NCI-H526 (cell line): Measurements from ENCODE around the gene GABRG2.
"Not testable (repeated sequence)": the region's sequence is repeated elsewhere in the genome, so short reads cannot be mapped to it uniquely, and the experiment has no call there.

Source experiments
- DNase-seq, 2 experiments: peaks; one replicate each; lab custom pipeline; 2025; lab: John Stamatoyannopoulos, UW

The GABRG2 gene

DNA sequence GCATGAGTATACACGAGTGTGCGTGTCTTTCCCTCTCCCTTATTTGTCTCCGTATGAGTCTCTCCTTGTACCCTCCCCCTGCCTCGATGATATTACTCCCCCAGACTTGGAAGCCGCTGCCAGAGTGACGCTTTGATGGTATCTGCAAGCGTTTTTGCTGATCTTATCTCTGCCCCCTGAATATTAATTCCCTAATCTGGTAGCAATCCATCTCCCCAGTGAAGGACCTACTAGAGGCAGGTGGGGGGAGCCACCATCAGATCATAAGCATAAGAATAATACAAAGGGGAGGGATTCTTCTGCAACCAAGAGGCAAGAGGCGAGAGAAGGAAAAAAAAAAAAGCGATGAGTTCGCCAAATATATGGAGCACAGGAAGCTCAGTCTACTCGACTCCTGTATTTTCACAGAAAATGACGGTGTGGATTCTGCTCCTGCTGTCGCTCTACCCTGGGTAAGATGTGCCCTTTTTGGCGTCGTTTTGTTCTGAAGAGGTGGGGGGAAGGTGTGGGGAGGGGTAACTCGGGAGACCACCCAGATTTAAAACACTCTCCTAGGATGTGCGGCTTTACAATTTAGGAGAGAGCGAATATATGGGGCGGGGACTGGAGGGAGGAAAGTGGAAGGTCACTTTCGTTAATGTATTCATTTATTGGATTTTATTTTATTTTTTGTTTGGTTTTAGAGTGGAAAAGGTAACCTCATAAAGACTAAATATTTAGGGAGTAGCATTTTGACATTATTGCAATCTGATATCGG lies at the start of gene GABRG2:
Gene GABRG2 (plus strand): TSS at position 119 of the 757 bp plus-strand sequence. CDS start 227 bp downstream, at position 346.
- no peak for DNase-seq

DNA sequence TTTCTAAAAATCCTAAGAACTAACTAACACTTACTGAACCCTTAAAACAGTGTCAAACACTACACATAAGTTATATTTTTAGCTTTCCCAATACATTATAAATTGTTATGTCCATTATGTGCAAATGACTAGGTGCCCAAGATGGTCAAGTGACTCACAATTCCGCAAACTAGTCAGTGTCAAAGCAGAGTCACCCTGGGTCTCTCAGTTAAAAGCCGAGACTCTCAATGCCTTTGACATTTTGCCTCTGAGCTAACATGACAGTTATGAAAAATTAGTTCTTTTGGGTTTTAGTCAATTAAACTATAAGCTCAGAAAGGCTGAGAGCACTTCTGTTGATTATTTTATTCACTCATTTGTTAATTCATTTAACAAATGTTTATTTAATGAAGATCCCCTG lies 42.3 kb upstream of the GABRG2 start:
- DNase-seq, result no peak

- no peak for DNase-seq
These were observed 40.8 kb upstream of the GABRG2 start for GRCh38 chr5:162026803-162027202.

DNA sequence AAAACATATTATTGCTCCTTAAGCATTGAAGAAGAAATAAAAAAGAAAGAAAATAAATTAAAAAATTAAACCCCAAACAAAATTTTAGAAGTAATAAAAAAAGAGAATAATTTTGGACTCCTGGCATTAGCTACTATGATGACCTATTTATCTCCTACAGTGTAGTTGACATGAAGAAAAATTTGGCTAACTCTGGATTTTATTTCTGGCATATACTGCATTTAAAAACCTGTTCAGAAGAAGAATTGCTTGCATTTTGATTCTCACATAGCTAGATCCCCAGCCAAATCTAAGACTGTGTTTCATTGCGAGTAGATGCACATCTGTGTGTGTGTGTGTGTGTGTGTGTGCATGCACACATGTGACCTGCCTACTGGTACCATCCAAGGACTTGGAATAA lies 30.1 kb upstream of the GABRG2 start:
- no peak for DNase-seq

DNA sequence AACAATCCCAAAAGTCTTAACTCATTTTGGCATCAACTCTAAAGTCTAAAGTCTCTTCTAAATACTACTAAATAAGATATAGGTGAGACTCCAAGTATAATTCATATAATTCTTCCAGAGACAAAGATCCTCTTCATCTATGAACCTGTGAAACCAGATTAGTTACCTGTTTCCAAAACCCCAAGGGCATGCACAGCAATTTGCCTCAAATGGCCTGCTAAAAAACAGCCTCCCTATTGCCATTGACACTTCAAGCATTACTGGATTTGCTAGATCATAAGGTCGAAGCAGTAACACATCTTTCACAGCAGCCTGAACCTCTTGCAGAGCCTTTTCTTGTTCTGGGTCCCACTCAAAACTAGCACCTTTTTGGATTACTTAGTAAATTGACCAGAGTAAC lies 20.3 kb upstream of the GABRG2 start:
- no peak for DNase-seq

GRCh38 chr5:162052676-162053075 lies 14.9 kb upstream of the GABRG2 start:
- no peak for DNase-seq

GRCh38 chr5:162055095-162055494 lies 12.5 kb upstream of the GABRG2 start:
- DNase-seq, result not testable (repeated sequence)

- DNase-seq, result no peak
These were observed 411 bp upstream of the GABRG2 start for GRCh38 chr5:162067162-162067561.

DNA sequence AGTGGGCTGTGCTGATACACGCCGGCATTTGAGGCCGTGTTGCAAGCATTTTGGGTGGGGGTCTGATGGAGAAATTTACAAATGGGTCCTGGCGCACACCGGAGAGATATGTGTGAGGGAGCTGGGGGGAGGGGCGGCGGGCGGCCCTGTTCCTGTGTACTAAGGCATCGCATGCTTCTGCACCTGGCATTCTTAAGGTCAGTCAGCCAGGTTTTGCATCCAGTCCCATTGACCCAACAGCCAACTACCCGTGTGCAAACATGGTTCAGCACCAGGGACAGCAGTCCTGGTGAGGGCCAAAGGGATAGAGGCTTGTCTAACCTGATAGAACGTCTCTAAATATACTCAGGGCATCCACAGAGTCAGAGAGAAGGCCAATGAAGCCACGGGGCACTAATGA lies 839 bp downstream of the GABRG2 start:
- no peak for DNase-seq

- DNase-seq, result no peak
These were observed 1.4 kb downstream of the GABRG2 start for GRCh38 chr5:162068936-162069335.

- DNase-seq, result no peak
These were observed 11.2 kb downstream of the GABRG2 start for GRCh38 chr5:162078805-162079204.

DNA sequence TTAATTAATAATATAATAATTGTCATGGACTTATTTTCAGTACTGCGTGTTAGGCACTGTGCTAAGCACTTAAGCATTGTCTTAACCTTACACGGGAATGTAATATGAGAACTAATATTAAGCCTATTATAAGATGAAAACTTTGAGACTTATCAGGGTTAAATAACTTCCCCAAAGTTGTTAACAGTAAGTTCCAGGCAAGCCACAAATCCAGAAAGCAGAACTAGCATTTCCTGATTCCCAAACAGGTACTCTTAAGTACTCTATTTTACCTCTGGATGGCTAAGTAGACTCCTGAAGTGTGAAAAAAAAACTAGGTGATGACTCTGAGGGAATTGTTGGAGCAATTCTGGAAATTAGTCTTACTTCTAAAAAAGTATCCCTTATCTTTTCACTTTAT lies 23.8 kb downstream of the GABRG2 start:
- DNase-seq, result no peak

DNA sequence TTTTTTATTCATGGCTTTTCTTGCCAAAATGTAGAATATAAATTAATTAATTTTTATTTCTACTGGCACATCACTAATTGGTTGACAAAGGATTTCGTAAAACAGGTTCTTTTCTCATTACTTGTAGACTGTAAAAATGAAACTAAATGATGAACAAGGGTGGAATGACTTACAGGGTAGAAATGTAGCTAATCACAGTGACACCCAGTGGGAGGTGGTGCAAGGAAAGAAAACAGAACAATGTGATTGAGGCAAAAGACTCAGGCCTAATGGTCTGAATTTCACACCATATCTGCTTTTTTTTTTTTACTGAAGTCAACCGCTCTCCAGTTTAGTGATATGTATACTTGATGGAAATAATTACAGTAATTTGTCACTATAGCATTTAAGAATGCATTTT lies 28.9 kb downstream of the GABRG2 start:
- DNase-seq, result no peak

GRCh38 chr5:162107591-162107990 lies 40.0 kb downstream of the GABRG2 start:
- DNase-seq, result no peak

- DNase-seq, result no peak
These were observed 52.2 kb downstream of the GABRG2 start for GRCh38 chr5:162119801-162120200.

DNA sequence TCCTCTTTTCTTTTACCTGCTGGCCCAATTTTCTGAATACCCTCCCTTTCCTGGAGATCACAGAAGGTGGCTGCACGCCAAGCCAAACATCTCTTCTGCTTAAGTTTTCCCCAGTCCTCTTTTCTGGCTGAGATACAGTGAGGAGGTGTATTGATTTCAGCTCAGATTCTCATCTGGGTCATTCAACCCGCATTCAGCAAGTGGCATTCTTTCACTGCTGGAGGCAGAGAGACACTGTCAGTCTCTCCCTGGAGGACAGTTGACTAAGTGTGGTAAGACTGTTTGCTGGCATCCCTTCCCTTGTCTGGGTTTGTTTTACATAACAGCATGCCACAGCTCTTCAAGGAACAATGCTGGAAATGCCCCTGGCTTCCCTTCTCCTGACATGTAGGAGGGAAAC lies 60.5 kb downstream of the GABRG2 start:
- no peak for DNase-seq

DNA sequence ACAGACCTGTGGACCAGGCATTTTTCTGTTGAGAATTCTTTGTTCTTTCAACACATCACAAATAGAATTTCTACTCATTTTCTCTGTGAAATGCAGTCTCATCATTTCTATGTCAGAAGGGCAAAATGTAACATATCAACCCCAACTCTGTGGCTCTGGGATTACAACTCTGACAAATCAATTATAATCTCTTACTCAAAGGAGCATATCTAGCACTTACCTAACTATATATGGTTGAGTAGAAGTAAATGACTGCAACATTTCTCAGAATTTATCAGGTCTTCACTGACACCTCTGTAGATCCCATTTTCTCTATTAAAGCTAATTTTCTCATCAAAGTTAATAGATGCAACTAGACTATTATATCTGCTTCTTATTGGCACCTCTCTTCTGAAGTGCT lies 64.8 kb downstream of the GABRG2 start:
- no peak for DNase-seq

- no peak for DNase-seq
These were observed 71.6 kb downstream of the GABRG2 start for GRCh38 chr5:162139190-162139589.

GRCh38 chr5:162154242-162154641 lies 86.7 kb downstream of the GABRG2 start:
- no peak for DNase-seq

DNA sequence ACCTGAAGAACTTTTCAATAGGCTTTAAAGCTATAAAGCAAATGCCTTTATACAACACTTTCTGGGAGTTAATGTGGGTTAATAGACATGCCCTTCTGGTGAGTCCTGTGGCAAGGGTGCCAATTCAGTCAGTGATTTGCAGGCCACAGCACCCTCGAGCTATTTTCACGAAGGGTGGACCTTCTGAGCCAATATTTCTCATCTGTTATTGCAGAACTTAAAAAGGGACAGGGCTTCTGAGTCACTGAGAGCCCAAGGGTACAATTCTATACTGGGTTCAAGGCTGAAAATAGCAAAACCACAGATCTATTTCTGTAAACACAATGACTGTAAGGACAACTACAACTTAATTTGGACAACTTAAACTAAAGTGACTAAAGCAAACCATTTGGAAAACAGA lies 92.8 kb downstream of the GABRG2 start:
- no peak for DNase-seq

DNA sequence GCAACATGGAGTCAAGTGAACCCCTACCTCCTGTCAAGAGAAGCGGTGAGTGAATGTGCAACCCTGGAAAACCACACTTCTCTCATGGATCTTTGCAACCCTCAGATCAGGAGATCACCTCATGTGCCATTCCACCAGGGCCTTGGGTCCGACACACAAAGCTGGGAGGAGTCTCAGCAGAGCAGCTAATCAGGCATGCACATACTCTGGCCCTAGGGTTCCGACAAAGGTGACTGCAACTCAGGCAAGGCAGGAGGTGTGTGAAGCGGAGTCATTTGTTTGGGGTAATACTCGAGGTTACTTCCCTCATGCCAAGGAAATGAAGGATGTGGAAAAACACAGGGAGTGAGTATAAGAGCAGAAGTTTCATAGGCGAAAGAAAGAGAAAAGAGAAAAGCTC lies 96.1 kb downstream of the GABRG2 start:
- no peak for DNase-seq

DNA sequence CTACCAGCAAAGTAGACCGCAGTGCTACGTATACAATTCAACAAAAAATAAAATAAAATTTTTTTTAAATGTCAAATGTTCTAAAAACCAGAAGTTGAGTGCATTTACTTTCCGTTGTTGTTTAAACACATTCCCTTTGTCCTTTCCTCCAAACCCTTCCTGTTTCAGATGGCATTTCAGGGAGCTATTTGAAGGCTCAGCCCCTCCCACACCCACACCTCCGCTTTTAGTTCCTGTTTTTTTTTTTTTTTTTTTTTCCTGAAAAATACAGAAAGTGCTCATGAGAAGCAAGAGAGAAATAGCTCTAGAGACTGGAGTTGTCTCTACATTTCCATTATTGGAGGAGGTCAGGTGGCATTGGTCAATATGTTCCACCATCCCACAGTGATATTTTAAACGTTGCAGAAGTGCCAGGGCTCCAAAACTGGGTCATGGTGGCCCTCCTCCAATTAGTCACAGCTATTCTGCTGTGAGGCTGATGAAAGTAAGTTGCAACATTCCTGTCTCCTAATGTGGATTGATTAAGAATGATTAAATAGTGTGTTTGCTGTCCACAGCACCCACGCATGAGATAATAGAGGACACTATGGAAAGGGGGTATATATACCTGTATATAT lies 106.9 kb downstream of the GABRG2 start:
- DNase-seq, result no peak

DNA sequence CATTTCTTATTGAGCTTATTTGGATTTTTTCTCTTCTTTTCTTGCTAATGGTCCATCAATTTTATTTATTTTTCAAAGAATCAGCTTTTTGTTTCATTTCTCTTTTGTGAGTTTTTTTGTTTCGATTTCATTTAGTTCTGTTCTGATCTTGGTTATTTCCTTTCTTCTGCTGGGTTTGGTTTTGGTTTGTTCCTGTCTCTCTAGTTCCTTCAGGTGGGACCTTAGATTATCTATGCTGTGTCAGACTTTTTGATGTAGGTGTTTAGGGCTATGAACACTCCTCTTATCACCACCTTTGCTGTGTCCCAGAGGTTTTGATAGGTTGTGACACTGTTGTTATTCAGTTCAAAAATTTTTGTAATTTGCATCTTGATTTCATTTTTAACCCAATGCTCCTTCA lies 119.8 kb downstream of the GABRG2 start:
- DNase-seq, result no peak

DNA sequence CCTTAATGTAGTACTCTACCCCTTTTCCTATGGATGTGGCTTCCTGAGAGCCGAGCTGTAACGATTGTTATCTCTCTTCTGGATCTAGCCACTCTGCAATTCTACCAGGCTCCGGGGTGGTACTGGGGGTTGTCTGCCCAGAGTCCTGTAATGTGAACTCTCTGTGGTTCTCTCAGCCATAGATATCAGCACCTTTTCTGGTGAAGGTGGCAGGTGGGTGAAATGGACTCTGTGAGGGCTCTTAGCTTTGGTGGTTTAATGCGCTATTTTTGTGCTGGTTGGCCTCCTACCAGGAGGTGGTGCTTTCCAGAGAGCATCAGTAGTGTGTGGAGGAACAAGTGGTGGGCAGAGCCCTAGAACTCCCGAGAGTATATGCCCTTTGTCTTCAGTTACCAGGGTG lies 122.1 kb downstream of the GABRG2 start:
- DNase-seq, result no peak
